GM18519 (cell line): ENCODE results near the gene USP46.

ENCODE experiments used
- ATAC-seq: cut with Tn5 transposase; IDR thresholded peaks from one replicate; pipeline ENCODE4 v1.9.1; 2021; ENCODE audit warnings: mild to moderate bottlenecking, moderate library complexity; ENCODE audit not compliant: unreplicated experiment, low FRiP score

The USP46 gene

DNA sequence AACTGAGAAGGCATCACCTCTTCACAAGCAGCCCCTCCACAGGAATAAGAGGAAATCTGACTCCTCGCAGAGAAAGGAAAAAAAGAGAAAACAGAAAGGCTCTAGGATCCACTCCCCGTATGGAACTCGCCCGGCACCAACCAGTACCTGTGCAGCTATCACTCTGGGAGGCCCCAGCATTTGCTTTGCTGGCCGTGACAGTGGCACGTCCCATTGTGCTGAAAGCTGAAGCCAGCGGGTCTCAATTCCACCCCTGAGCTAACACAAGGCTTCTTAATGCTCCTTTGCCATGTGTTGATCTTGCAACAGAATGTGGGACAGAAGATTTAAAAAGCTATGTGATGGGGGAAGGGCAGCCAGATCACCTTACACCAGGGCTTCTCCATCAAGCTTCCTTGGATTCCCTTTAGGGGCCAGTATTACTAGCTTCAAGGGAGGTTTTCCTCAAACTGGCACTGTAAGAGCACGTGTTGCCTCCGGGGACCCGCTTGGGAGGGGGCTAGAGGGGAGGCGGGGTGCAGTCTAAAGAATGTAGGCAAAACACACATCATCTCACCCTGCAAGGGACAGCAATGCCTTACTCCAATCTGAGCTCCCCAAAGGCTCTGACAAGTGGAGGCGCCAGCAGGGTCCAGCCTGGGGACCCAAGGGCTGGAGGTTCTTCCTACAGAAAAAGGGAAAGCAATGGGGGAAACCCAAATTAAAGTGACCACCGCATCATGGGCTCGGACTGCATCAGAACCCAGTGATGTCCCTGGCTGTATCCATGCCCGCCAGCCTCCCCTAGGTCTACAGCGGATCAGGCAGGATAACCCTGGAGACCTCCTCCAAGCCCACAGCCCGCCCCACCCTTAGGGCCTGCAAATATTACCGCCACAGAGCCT lies 1.2 kb downstream of the USP46 start:
- ATAC-seq = no peak

GRCh38 chr4:52657292-52657617 lies 1.8 kb downstream of the USP46 start:
- ATAC-seq = no peak

- no peak for ATAC-seq
Measured at GRCh38 chr4:52655506-52655905, 3.6 kb downstream of the USP46 start.

GRCh38 chr4:52651996-52652672 lies 7.0 kb downstream of the USP46 start:
- ATAC-seq = no peak

GRCh38 chr4:52648836-52649235 lies 10.3 kb downstream of the USP46 start:
- ATAC-seq = no peak

- no peak for ATAC-seq
Measured at GRCh38 chr4:52646741-52647140, 12.4 kb downstream of the USP46 start.

DNA sequence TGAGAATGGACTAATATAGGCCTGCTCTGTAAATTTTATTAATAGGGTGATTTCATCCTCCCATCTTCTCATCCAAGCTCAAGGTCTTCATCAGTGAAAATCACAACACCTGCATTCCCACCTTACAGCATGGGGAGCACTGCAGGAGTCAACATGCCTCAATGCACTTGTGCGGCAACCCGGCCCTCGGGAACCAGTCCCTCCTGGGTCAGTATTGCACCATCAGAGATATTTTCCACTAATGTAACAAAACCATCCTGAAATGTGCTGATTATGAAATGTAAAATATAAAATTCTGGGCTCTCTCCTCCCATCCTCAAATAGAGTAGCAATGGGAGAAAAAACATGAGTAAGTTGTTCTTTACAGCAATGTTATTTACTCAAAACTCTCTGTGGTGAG lies 13.0 kb downstream of the USP46 start:
- no peak for ATAC-seq

DNA sequence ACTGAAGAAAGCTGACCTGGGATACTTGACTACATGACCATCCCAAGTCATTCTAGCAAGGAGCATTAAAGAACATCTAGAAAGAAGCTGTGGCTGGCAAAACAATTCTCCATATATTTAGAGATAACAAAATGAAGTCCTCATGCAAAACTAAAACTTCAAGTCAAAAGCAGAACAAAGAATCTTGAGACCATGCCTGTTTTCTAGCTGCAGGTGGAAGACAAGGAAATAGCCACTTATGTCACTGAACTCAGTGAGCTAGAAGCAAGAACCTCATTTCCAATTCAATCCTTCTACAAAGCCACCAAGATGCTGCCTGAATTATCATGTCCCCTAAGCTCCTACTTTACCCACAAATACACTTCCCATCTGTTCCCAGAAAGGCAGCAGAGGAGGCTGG lies 13.8 kb downstream of the USP46 start:
- no peak for ATAC-seq

- no peak for ATAC-seq
Measured at GRCh38 chr4:52643785-52644244, 15.3 kb downstream of the USP46 start.

DNA sequence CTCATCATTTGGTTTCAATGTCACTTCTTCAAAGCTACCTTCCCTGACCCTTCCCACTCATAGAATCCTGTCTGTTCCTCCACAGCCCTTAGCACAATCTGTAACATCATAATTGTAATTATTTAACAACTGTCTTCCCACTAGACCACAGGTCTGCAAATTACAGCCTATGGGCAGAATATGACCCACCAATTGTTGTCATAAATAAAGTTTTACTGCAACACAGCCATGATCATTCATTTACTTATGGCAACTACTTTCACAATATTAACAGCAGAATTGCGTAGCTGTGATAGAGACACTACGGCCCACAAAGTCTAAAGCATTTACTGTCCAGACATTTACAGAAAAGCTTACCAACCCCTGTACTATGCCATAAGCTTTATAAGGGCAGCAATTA lies 15.9 kb downstream of the USP46 start:
- no peak for ATAC-seq

DNA sequence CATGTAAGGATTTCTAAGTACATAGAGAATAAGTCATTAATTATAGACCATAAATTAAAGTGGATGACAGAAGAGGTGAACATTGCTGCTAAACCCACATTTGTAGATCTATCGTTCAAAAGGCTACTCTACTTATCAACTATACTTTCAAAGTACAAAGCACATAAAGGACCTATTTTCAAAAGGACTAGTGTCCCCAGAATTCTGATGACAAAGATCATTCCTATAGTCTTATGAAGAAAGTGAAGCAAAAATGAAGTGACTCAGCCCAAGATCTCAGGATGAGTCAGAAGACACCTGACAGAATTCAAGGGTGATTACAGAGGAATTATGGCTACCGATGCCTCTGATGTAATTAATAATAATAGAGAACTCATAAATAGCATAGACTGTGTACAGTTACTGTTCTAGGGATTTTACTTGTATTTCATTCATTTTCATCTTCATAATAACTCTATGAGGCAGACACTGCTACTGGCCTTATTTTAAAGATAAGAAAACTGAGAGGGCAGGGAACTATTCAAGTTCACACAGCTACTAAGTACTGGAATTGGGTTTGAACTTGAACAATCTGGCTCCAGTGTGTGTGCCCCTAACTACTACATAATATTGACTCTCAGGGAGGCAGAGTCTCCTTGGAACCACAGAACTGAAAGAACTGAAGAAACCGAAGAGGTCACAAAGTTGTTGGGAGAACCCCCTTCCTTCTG lies 17.1 kb downstream of the USP46 start:
- peak; percentile 87 for ATAC-seq

DNA sequence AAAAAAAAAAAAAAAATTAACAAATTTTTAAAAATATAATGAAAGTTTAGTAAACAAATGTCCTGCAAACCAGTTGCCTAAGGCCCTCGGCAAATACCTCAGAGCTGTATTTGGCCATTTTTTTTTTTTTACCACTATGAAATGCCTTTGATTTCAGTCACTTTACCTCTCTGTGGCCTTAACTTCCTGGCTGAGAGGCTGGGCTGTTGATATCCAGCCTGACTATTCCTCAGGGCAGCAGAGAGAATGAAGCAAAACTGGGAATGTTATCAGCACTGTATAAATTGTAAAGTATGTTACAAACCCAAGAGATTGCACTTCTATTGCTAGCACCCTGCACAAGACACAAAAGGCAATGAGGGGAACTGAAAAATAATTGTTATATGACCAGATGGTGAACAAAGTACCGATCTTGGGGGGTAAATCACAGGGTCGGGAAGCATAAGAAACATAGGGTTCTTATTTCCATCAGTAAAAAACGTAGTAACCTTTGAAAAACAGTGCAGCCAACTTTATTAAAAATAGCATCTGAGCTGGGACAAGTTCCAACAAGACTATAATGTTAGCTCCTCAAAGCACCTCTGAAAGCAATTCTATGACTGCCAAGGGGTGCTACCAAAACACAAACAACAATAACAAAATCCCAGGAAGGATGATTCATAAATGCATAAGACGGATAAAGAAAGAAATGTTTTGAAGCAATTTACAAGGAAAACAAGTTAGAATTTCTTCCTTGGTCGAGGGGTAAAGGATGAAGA lies 18.1 kb downstream of the USP46 start:
- no peak for ATAC-seq

DNA sequence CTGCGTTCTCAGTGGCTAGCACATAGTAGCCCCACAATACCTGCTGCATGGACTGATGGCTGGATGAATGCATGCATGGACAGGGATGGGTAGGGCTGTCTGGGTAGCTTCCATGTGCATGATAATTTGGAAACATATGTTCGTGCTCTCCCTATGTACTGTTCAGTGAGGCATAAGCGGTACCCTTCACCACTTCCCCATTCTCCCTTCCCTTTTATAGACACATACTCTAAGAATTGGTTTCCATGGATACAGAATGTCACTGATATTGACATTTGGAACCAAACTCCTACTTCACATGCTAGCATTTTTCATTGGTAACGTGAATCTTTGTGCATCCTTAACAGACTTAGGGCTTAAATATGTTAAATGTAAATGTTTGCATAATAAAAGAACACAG lies 20.4 kb downstream of the USP46 start:
- ATAC-seq = peak; percentile 37

DNA sequence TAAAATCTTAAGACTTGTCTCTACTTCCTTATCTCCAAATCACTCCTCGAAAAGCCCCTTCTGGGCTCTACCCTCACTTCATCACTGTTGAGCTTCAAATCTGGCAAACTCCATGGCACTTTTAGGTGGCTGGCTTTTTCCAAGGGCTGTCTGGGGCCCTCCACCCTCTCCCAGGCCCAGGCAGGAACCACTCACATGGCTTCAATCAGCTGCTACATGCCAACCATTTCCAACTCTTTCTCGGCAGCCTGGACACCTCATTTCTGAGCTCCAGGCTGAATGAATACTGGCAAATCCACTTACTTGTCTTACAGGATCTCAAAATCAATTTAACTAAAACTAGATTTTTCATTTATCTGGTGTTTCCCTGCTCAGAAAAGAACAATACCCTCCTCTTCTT lies 22.0 kb downstream of the USP46 start:
- ATAC-seq = no peak

DNA sequence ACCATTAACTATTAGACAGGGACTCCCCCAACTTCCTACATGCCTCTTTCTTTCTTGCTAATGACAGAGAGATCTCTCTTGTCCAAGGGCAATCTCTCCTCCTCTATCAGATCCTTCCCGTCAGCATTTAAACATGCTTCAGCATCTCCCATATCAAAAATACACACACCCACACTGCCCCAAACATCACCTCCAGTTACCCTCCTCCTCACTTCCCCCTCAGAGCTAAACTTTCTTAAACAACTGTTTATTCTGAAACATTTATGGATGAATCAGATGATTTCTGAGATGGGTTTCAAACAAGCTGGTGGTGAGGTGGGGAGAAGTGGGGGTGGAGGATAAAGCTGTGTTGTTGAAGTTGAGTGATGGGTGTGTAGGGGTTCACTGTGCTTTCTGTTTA lies 23.5 kb downstream of the USP46 start:
- no peak for ATAC-seq

DNA sequence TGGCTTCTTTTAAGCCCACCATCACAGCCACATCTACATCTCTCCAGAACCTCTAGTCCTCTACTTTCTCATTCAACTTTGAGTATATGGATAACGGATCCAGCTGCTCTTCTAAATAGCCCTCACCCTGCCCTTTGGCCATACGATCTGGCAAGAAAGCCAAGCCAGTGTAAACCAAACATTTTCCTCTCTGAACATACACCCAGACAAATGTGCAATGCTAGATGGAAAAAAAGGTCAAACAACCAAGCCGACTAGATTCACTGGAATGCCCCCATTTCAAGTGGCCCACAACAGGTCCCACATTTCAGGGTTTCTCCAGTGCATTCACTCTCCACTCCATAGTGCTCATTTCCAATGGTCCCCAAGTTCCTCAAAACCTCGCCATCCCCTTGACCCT lies 24.0 kb downstream of the USP46 start:
- ATAC-seq = no peak

GRCh38 chr4:52633846-52634245 lies 25.3 kb downstream of the USP46 start:
- no peak for ATAC-seq

- ATAC-seq = no peak
Measured at GRCh38 chr4:52628974-52629373, 30.1 kb downstream of the USP46 start.

- no peak for ATAC-seq
Measured at GRCh38 chr4:52628543-52628942, 30.6 kb downstream of the USP46 start.

- no peak for ATAC-seq
Measured at GRCh38 chr4:52627876-52628275, 31.2 kb downstream of the USP46 start.

GRCh38 chr4:52625216-52625615 lies 33.9 kb downstream of the USP46 start:
- no peak for ATAC-seq
